H54 (cell line): ENCODE data around the gene ARL2.

ENCODE experiments used
- DNase-seq: peaks from one replicate; pipeline ENCODE4 v3.0.0; 2011; ENCODE audit warnings: low spot score, mixed read lengths; ENCODE audit not compliant: insufficient read length
- FAIRE-seq: peaks from 3 replicates; lab custom pipeline; 2011; peaks lifted over from hg19 to GRCh38; lab: Jason Lieb, UNC
- POLR2A ChIP-seq: IDR thresholded peaks from 2 replicates; pipeline ENCODE4 v1.6.1; 2011; ENCODE audit warnings: low read depth, mild to moderate bottlenecking, low read length

Gene ARL2

GRCh38 chr11:65064847-65065240 lies 50.9 kb downstream of the ARL2 start:
- no peak for TF ChIP-seq POLR2A
- FAIRE-seq (no peak), DNase-seq (no peak)

GRCh38 chr11:65065851-65066250 lies 51.9 kb downstream of the ARL2 start:
- DNase-seq (no peak), FAIRE-seq (no peak)
- TF ChIP-seq POLR2A = no peak

GRCh38 chr11:65066315-65066714 lies 52.4 kb downstream of the ARL2 start:
- no peak for FAIRE-seq
- DNase-seq = no peak
- no peak for TF ChIP-seq POLR2A

GRCh38 chr11:65066805-65067291 lies 52.9 kb downstream of the ARL2 start:
- no peak for FAIRE-seq
- DNase-seq = no peak
- TF ChIP-seq POLR2A = no peak

- no peak for FAIRE-seq
These were observed 53.5 kb downstream of the ARL2 start for GRCh38 chr11:65067446-65067845.

GRCh38 chr11:65069217-65069616 lies 55.3 kb downstream of the ARL2 start:
- DNase-seq (no peak), FAIRE-seq (no peak)
- TF ChIP-seq POLR2A = no peak

More at GRCh38 chr11:65067446-65067845, 53.5 kb downstream of the ARL2 start:
- no peak for DNase-seq
- no peak for TF ChIP-seq POLR2A
